H9 (cell line): ENCODE results near the gene GSTK1. TPM values are rescaled to one million over a fixed set of nuclear protein-coding genes. Genes with fewer than 3 reads are reported as not detected.

ENCODE experiments used
- DNase-seq: peaks from one replicate; pipeline ENCODE4 v3.0.0-alpha.2; 2017
- H2AFZ ChIP-seq: one replicate; pipeline ENCODE4 v1.6.1; 2013; ENCODE audit warnings: mild to moderate bottlenecking, low read length, control low read depth, moderate library complexity
- H2AK5ac ChIP-seq: 2 replicates; pipeline ENCODE4 v1.6.1; 2013; ENCODE audit warnings: low read length, control low read depth, mixed read lengths; ENCODE audit not compliant: insufficient read length
- H2BK120ac ChIP-seq: one replicate; pipeline ENCODE4 v1.6.1; 2013; ENCODE audit warnings: low read depth, mild to moderate bottlenecking, low read length, control low read depth, inconsistent platforms; ENCODE audit not compliant: poor library complexity, severe bottlenecking
- H2BK12ac ChIP-seq: 2 replicates; pipeline ENCODE4 v1.6.1; 2013; ENCODE audit warnings: low read length, control low read depth, mixed read lengths, low read depth; ENCODE audit not compliant: insufficient read length
- H2BK15ac ChIP-seq: 2 replicates; pipeline ENCODE4 v1.6.1; 2013; ENCODE audit warnings: low read depth, low read length, control low read depth
- H2BK20ac ChIP-seq: one replicate; pipeline ENCODE4 v1.6.1; 2013; ENCODE audit warnings: low read depth, mild to moderate bottlenecking, low read length, control low read depth, inconsistent platforms; ENCODE audit not compliant: poor library complexity, severe bottlenecking
- H2BK5ac ChIP-seq: 2 replicates; pipeline ENCODE4 v1.6.1; 2013; ENCODE audit warnings: low read length, control low read depth, mixed read lengths; ENCODE audit not compliant: insufficient read length
- H3K14ac ChIP-seq: 2 replicates; pipeline ENCODE4 v1.6.1; 2013; ENCODE audit warnings: low read length, control low read depth; ENCODE audit not compliant: insufficient read depth
- H3K18ac ChIP-seq: 2 replicates; pipeline ENCODE4 v1.6.1; 2013; ENCODE audit warnings: low read depth, mild to moderate bottlenecking, mixed read lengths, low read length, control low read depth; ENCODE audit not compliant: insufficient read length
- H3K23ac ChIP-seq: 2 replicates; pipeline ENCODE4 v1.6.1; 2013; ENCODE audit warnings: low read length, control low read depth, mixed read lengths, low read depth; ENCODE audit not compliant: insufficient read length
- H3K23me2 ChIP-seq: 2 replicates; pipeline ENCODE4 v1.6.1; 2013; ENCODE audit warnings: low read depth, mild to moderate bottlenecking, mixed read lengths, low read length, control low read depth; ENCODE audit not compliant: insufficient read length, poor library complexity, severe bottlenecking
- H3K27ac ChIP-seq: 2 replicates; pipeline ENCODE4 v1.5.1; 2013; ENCODE audit warnings: low read length, control low read depth, mixed read lengths, low read depth; ENCODE audit not compliant: insufficient read length
- H3K27me3 ChIP-seq: 2 replicates; pipeline ENCODE4 v1.6.1; 2013; ENCODE audit warnings: low read length, control low read depth, inconsistent platforms; ENCODE audit not compliant: insufficient read depth
- H3K4ac ChIP-seq: 2 replicates; pipeline ENCODE4 v1.6.1; 2013; ENCODE audit warnings: low read depth, mild to moderate bottlenecking, control low read depth, inconsistent platforms, low read length, moderate library complexity
- H3K4me1 ChIP-seq: 2 replicates; pipeline ENCODE4 v1.6.1; 2013; ENCODE audit warnings: low read length, control low read depth, inconsistent platforms; ENCODE audit not compliant: insufficient read depth
- H3K4me2 ChIP-seq: 2 replicates; pipeline ENCODE4 v1.6.1; 2013; ENCODE audit warnings: low read length, control low read depth, mixed read lengths; ENCODE audit not compliant: insufficient read length, insufficient read depth
- H3K56ac ChIP-seq: 2 replicates; pipeline ENCODE4 v1.6.1; 2013; ENCODE audit warnings: low read depth, mild to moderate bottlenecking, mixed read lengths, low read length, control low read depth; ENCODE audit not compliant: insufficient read length
- H3K79me1 ChIP-seq: 2 replicates; pipeline ENCODE4 v1.6.1; 2013; ENCODE audit warnings: low read depth, mild to moderate bottlenecking, moderate library complexity, low read length, control low read depth, inconsistent platforms; ENCODE audit not compliant: insufficient read depth, poor library complexity, severe bottlenecking
- H3K79me2 ChIP-seq: 2 replicates; pipeline ENCODE4 v1.6.1; 2013; ENCODE audit warnings: low read length, control low read depth, inconsistent platforms; ENCODE audit not compliant: insufficient read depth
- H3K9ac ChIP-seq: 2 replicates; pipeline ENCODE4 v1.6.1; 2013; ENCODE audit warnings: low read length, control low read depth, mixed read lengths; ENCODE audit not compliant: insufficient read length; ENCODE audit errors: extremely low read depth
- H3K9me3 ChIP-seq: one replicate; pipeline ENCODE4 v1.6.1; 2013; ENCODE audit warnings: low read depth, low read length, inconsistent platforms; ENCODE audit not compliant: control insufficient read depth
- H3T11ph ChIP-seq: one replicate; pipeline ENCODE4 v1.6.1; 2013; ENCODE audit warnings: mild to moderate bottlenecking, low read length, control low read depth, inconsistent platforms
- H4K20me1 ChIP-seq: one replicate; pipeline ENCODE4 v1.6.1; 2013; ENCODE audit not compliant: control insufficient read depth, insufficient read length, insufficient read depth
- H4K5ac ChIP-seq: 2 replicates; pipeline ENCODE4 v1.6.1; 2013; ENCODE audit warnings: low read depth, mild to moderate bottlenecking, mixed read lengths, low read length, control low read depth; ENCODE audit not compliant: insufficient read length
- H4K8ac ChIP-seq: replicated peaks from 2 replicates; pipeline ENCODE4 v1.6.1; 2013; ENCODE audit warnings: low read length, control low read depth, mixed read lengths, low read depth; ENCODE audit not compliant: insufficient read length
- H4K91ac ChIP-seq: 2 replicates; pipeline ENCODE4 v1.6.1; 2013; ENCODE audit warnings: low read depth, mild to moderate bottlenecking, moderate library complexity, mixed read lengths, low read length, control low read depth; ENCODE audit not compliant: insufficient read length
- H3K27ac Mint-ChIP-seq, 3 experiments: 2 replicates in 2 of 3; 3 replicates in 1 of 3; pipeline ENCODE4 v1.8.0; 2020 to 2021; ENCODE audit warnings: mixed read lengths in 3 of 3, mild to moderate bottlenecking in 1 of 3, moderate library complexity in 1 of 3
- H3K27me3 Mint-ChIP-seq: 2 replicates; pipeline ENCODE4 v1.8.0; 2021; ENCODE audit warnings: low read depth, mild to moderate bottlenecking, moderate library complexity, mixed read lengths
- H3K36me3 Mint-ChIP-seq, 3 experiments: 2 replicates in 2 of 3; 3 replicates in 1 of 3; pipeline ENCODE4 v1.8.0; 2020 to 2021; ENCODE audit warnings: low read depth in 3 of 3, mixed read lengths in 3 of 3; ENCODE audit not compliant: insufficient read depth in 1 of 3
- H3K4me1 Mint-ChIP-seq, 2 experiments: 2 replicates each; pipeline ENCODE4 v1.8.0; 2020; ENCODE audit warnings: mixed read lengths in 2 of 2
- H3K4me3 Mint-ChIP-seq, 2 experiments: 2 replicates in 1 of 2; 3 replicates in 1 of 2; pipeline ENCODE4 v1.8.0; 2020 to 2021; ENCODE audit warnings: mild to moderate bottlenecking in 2 of 2, mixed read lengths in 2 of 2, moderate library complexity in 1 of 2
- H3K9me3 Mint-ChIP-seq, 2 experiments: 2 replicates in 1 of 2; 3 replicates in 1 of 2; pipeline ENCODE4 v1.8.0; 2020; ENCODE audit warnings: mild to moderate bottlenecking in 2 of 2, mixed read lengths in 2 of 2, moderate library complexity in 1 of 2
- CTCF ChIP-seq: fragments of 200-600 bp; sonication (generic); conservative IDR thresholded peaks from 3 replicates; pipeline ENCODE4 v1.8.0; 2021; ENCODE audit warnings: antibody characterized with exemption, mild to moderate bottlenecking
- WGBS: extraction: QIAGEN DNeasy Blood & Tissue Kit; methylation state at CpG from one replicate; pipeline ENCODE4 v1.1.7; 2013; ENCODE audit warnings: missing lambda C conversion rate, low lambda C conversion rate, mixed read lengths; ENCODE audit not compliant: insufficient read length; ENCODE audit errors: extremely low coverage; 5-methylcytosine and 5-hydroxymethylcytosine counted together
- total RNA-seq: library from RNA; stranded (reverse); gene quantifications from 2 replicates; pipeline ENCODE4 v1.2.1, GENCODE V29; 2021

The GSTK1 gene
- total RNA-seq, 1 experiment from 2014 or later = 36.1 TPM

- H3K9me3 Mint-ChIP-seq = no peaks in the 10 kb centered on the region
- H2BK20ac ChIP-seq = no peak overlapping the region
- no peak overlapping the region for H2BK15ac ChIP-seq
- H3K4ac ChIP-seq = no peak overlapping the region
- no peak overlapping the region for H3K14ac ChIP-seq
- no peak overlapping the region for H2BK5ac ChIP-seq
- no peak overlapping the region for H3K9ac ChIP-seq
- peaks cover 71 to 95% (median 95%) of the 10 kb centered on the region in 3 experiments for H3K36me3 Mint-ChIP-seq
- H3K23me2 ChIP-seq = no peaks in the 10 kb centered on the region
- no peak overlapping the region for H3K27ac Mint-ChIP-seq
- H3K4me1 Mint-ChIP-seq = no peaks in the 10 kb centered on the region
- H4K8ac ChIP-seq = no peak overlapping the region
- no peak overlapping the region for H2BK12ac ChIP-seq
- WGBS = no CpG with 5 or more reads among the region's 2 CpGs
- no peak overlapping the region for H4K5ac ChIP-seq
- no peaks in the 10 kb centered on the region for H3K27me3 ChIP-seq
- no peak overlapping the region for H3K4me3 Mint-ChIP-seq
- no peaks in the 10 kb centered on the region for H3K79me1 ChIP-seq
- H3K4me1 ChIP-seq = no peaks in the 10 kb centered on the region
- no peaks in the 10 kb centered on the region; the same call in 1 of the 2 replicates for H3K27me3 Mint-ChIP-seq
- no peak for TF ChIP-seq CTCF
- no peak overlapping the region for H3K23ac ChIP-seq
- no peak overlapping the region for H3K27ac ChIP-seq
- 0 out of 2 replicates have a peak, but pooled peaks cover 2% of the 10 kb centered on the region for H3K79me2 ChIP-seq
- no peak overlapping the region for H3K56ac ChIP-seq
- no peak for DNase-seq
- H3K4me2 ChIP-seq = no peak overlapping the region
- H2AK5ac ChIP-seq = no peak overlapping the region
- no peak overlapping the region for H2BK120ac ChIP-seq
- H4K20me1 ChIP-seq = no peaks in the 10 kb centered on the region
- H3T11ph ChIP-seq = no peak overlapping the region
- no peaks in the 10 kb centered on the region for H3K9me3 ChIP-seq
- H3K18ac ChIP-seq = no peak overlapping the region
- H2AFZ ChIP-seq = no peak overlapping the region
- no peak overlapping the region for H4K91ac ChIP-seq
Measured at GRCh38 chr7:143296686-143297085, 33.4 kb downstream of the GSTK1 start.
